ENCODE results near the gene SMOC2. TPM values are rescaled to one million over a fixed set of nuclear protein-coding genes. Genes with fewer than 3 reads are reported as not detected.

The SMOC2 gene
- total RNA-seq, 4 donors from 2014 or later: 45.8 to 382 (median 160) TPM

DNA sequence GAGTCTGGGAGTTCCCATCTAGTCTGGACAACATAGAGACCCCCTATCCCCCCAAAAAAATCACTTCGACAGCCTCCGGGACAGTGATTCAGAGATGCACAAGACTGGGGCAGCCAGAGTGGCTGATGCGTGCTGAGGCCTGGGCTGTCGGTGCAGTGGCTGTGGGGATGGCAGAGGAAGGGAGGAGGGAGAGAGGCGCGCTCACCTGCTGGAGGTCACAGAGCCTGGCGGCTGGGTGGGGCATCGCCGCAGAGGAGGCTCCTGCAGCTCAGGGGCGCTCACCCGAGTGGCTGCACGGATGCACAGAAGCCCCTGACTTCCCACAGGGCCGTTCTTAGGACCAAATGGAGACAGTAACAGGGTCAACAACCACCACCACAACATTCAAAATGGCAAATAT lies 182.8 kb downstream of the SMOC2 start:
- Histone ChIP-seq H3K4me3 (no peak overlapping the region), H3K27ac (no peak overlapping the region), H3K9me3 (no peaks in the 10 kb centered on the region), H3K27me3 (no peaks in the 10 kb centered on the region), H3K36me3 (peaks cover 0 to 6% of the 10 kb centered on the region in 2 donors), H3K4me1 (peaks cover 0 to 42% (median 1%) of the 10 kb centered on the region in 3 donors)
- TF ChIP-seq POLR2AphosphoS5 (IDR thresholded peaks at IDR 0.05) (no peak), EP300 (IDR thresholded peaks at IDR 0.05) (no peak), POLR2A (IDR thresholded peaks at IDR 0.05) (no peak)
- TF ChIP-seq, protein P1, sequence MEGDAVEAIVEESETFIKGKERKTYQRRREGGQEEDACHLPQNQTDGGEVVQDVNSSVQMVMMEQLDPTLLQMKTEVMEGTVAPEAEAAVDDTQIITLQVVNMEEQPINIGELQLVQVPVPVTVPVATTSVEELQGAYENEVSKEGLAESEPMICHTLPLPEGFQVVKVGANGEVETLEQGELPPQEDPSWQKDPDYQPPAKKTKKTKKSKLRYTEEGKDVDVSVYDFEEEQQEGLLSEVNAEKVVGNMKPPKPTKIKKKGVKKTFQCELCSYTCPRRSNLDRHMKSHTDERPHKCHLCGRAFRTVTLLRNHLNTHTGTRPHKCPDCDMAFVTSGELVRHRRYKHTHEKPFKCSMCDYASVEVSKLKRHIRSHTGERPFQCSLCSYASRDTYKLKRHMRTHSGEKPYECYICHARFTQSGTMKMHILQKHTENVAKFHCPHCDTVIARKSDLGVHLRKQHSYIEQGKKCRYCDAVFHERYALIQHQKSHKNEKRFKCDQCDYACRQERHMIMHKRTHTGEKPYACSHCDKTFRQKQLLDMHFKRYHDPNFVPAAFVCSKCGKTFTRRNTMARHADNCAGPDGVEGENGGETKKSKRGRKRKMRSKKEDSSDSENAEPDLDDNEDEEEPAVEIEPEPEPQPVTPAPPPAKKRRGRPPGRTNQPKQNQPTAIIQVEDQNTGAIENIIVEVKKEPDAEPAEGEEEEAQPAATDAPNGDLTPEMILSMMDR (IDR thresholded peaks at IDR 0.05): no peak
- 84% methylated on average over 5 of the region's 13 CpGs; no CpG with 5 or more reads in 1 of the 2 donors for WGBS, 2 donors (ENCODE audit: low coverage in 1 of 2)
- ATAC-seq: no peak

DNA sequence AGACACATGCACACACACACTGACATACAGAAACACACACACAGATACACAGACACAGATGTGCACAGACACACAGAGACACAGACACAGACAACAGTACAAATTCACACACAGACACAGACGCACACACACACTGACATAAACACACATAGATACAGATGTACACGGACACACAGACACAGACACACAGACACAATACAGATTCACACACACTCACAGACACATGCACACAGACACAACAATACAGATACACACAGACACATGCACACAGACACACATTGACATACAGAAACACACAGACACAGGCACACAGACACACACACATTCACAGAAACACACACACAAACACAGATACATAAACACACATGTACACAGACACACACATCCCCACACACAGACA lies 183.6 kb downstream of the SMOC2 start:
- Histone ChIP-seq H3K36me3 (peaks cover 0 to 6% of the 10 kb centered on the region in 2 donors), H3K27me3 (no peaks in the 10 kb centered on the region), H3K4me3 (no peak overlapping the region), H3K4me1 (peaks cover 0 to 42% (median 8%) of the 10 kb centered on the region in 3 donors), H3K9me3 (no peaks in the 10 kb centered on the region), H3K27ac (no peak overlapping the region)
- 67 to 86% methylated on average over 1 to 2 of the region's 2 CpGs for WGBS, 2 donors (ENCODE audit: low coverage in 1 of 2)
- TF ChIP-seq, protein P1 (IDR thresholded peaks at IDR 0.05): no peak
- no peak for TF ChIP-seq POLR2A (IDR thresholded peaks at IDR 0.05)
- no peak for TF ChIP-seq EP300 (IDR thresholded peaks at IDR 0.05)
- no peak for TF ChIP-seq POLR2AphosphoS5 (IDR thresholded peaks at IDR 0.05)
- no peak for ATAC-seq

DNA sequence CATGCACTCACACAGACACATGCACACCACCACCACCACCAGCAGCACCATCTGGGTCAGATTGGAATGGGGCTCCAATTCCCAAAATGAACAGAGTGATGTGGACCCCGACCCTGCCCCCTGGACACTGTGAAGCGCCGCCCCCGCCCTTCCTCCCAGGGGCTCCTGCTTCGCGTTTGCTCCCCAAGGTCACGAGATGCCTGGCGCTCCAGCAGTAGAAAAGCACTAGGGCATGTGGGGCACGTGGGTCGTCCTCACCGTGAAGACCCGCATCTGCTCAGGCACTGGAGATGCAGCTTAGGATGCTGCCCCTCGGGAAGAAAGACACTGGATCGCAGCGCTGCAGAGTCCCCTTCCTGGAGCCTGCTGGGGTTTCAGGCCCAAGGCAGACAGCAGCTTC lies 184.0 kb downstream of the SMOC2 start:
- Histone ChIP-seq H3K4me1 (peaks cover 0 to 42% (median 8%) of the 10 kb centered on the region in 3 donors), H3K9me3 (no peaks in the 10 kb centered on the region), H3K27ac (no peak overlapping the region), H3K4me3 (no peak overlapping the region), H3K27me3 (no peaks in the 10 kb centered on the region), H3K36me3 (peaks cover 0 to 6% of the 10 kb centered on the region in 2 donors)
- ATAC-seq: no peak
- no peak for TF ChIP-seq EP300 (IDR thresholded peaks at IDR 0.05)
- TF ChIP-seq POLR2A (IDR thresholded peaks at IDR 0.05): no peak
- no peak for TF ChIP-seq POLR2AphosphoS5 (IDR thresholded peaks at IDR 0.05)
- TF ChIP-seq, protein P1 (IDR thresholded peaks at IDR 0.05): no peak
- WGBS, 2 donors (ENCODE audit: low coverage in 1 of 2): 83 to 100% methylated on average over 1 of the region's 15 CpGs

DNA sequence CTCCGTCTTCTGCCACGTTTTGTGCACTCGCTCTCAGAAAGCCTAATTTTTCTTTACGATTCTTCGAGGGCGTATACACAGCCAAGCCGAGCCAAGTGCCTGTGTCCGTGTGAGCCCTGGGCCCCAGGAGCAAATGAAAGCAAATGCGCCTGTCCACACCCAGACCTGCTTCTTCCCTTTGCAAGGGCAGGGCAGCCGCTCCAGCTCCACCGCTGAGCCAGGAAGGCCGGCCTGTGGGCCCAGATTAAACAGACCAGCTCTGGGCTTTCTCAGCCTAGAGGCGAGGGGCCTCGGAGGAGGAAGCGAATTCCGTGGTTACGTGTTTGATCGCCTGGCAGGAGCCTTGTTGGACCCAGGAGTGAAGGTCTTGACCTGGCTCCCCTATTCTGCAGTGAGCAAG lies 184.6 kb downstream of the SMOC2 start:
- Histone ChIP-seq H3K9me3 (no peaks in the 10 kb centered on the region), H3K4me1 (peaks cover 0 to 37% (median 8%) of the 10 kb centered on the region in 3 donors), H3K27ac (no peak overlapping the region), H3K4me3 (no peak overlapping the region), H3K36me3 (peaks cover 0 to 6% of the 10 kb centered on the region in 2 donors), H3K27me3 (no peaks in the 10 kb centered on the region)
- WGBS, 2 donors (ENCODE audit: low coverage in 1 of 2): 93% methylated on average over 8 of the region's 18 CpGs; no CpG with 5 or more reads in 1 of the 2 donors
- TF ChIP-seq EP300 (IDR thresholded peaks at IDR 0.05) (no peak), POLR2AphosphoS5 (IDR thresholded peaks at IDR 0.05) (no peak), POLR2A (IDR thresholded peaks at IDR 0.05) (no peak)
- TF ChIP-seq, protein P1 (IDR thresholded peaks at IDR 0.05): no peak
- ATAC-seq: no peak

DNA sequence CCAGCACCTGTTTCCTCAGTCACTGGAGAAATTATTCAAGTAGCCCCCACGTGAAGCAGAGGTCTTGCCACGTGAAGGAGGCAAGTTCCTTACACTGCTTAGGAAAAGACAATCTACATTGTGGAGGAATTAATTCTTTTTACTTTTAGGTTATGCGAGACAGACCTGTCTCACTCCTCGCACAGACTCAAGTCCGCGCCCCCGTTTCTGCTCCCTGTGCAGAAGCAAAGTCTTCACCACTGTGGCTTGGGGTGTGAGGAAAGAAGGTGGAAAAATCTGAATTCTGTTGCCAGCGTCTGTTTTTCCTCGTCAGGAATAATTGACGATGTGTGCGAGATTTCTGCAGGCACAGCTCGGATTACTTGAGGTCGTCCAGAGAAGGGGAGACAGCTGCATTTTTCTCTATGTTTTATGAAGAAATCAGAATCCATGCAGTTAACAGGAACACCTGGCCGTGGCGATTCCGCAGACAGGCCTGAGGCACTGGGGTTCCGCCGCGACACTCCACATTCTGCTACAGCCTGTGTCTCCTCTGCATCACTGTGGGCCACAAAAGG lies 185.1 kb downstream of the SMOC2 start:
- H3K4me1 ChIP-seq: peaks cover 0 to 37% (median 8%) of the 10 kb centered on the region in 3 donors
- no peaks in the 10 kb centered on the region for H3K27me3 ChIP-seq
- peaks cover 0 to 6% of the 10 kb centered on the region in 2 donors for H3K36me3 ChIP-seq
- H3K9me3 ChIP-seq: no peaks in the 10 kb centered on the region
- no peak overlapping the region for H3K4me3 ChIP-seq
- H3K27ac ChIP-seq: no peak overlapping the region
- WGBS, 2 donors (ENCODE audit: low coverage in 1 of 2): 89 to 94% methylated on average over 10 to 19 of the region's 19 CpGs
- ATAC-seq: no peak
- TF ChIP-seq POLR2A (IDR thresholded peaks at IDR 0.05) (no peak), POLR2AphosphoS5 (IDR thresholded peaks at IDR 0.05) (no peak), EP300 (IDR thresholded peaks at IDR 0.05) (no peak)
- TF ChIP-seq, protein P1 (IDR thresholded peaks at IDR 0.05): no peak
